Measurements from ENCODE around the gene HIC1.

The HIC1 gene

DNA sequence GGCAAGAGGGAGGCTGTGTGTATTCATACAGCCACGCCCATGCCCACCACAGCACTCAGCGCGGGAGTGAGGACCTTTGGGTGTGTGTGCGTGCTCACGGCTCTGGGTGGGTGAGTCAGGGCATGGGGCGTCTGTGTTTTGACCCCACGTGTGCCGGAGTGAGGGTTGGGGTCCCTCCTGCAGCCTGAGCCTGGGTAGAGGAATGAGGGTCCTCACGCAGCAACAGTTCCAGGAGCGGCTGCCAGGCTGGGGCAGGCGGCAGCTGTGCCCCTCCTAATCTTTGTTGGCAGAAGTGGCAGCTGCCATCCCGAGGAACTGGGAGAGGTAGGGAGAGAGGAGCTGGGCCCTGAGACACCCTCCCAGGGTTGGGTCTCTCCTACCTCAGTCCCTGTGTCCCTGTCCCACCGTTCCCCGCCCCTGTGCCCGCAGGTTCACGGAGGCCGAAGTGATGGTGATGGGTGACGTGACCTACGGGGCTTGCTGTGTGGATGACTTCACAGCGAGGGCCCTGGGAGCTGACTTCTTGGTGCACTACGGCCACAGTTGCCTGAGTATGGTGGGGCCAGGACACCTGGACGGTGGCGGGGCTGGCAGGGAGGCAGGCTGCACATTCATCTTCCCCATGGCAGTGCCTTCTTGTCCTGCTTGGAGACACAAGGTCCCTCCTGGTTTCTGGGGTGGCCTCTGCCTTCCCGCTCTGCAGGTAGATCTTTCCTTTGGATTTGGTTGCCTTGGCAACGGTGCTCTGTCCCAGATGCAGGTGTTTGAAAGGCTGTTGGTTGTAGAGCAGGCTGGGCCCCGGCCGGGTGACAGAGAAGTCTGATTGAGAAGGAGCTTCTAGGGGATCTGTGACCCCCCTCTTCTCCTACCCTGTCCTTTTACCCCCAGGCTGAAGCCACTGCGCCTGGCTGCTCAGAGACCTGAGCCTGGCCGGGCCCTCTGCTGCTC is 19.1 kb upstream of the HIC1 start:
- H3K4me3 ChIP-seq (replicated peaks; ENCODE audit: insufficient read depth, low read length) = no peak overlapping the region
- H3K27ac ChIP-seq (replicated peaks) = no peak overlapping the region
- H3K27me3 ChIP-seq (ENCODE audit: insufficient read depth, poor library complexity, severe bottlenecking) = no peaks in the 10 kb centered on the region
- TF ChIP-seq, protein P1, sequence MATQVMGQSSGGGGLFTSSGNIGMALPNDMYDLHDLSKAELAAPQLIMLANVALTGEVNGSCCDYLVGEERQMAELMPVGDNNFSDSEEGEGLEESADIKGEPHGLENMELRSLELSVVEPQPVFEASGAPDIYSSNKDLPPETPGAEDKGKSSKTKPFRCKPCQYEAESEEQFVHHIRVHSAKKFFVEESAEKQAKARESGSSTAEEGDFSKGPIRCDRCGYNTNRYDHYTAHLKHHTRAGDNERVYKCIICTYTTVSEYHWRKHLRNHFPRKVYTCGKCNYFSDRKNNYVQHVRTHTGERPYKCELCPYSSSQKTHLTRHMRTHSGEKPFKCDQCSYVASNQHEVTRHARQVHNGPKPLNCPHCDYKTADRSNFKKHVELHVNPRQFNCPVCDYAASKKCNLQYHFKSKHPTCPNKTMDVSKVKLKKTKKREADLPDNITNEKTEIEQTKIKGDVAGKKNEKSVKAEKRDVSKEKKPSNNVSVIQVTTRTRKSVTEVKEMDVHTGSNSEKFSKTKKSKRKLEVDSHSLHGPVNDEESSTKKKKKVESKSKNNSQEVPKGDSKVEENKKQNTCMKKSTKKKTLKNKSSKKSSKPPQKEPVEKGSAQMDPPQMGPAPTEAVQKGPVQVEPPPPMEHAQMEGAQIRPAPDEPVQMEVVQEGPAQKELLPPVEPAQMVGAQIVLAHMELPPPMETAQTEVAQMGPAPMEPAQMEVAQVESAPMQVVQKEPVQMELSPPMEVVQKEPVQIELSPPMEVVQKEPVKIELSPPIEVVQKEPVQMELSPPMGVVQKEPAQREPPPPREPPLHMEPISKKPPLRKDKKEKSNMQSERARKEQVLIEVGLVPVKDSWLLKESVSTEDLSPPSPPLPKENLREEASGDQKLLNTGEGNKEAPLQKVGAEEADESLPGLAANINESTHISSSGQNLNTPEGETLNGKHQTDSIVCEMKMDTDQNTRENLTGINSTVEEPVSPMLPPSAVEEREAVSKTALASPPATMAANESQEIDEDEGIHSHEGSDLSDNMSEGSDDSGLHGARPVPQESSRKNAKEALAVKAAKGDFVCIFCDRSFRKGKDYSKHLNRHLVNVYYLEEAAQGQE (IDR thresholded peaks at IDR 0.05; ENCODE audit: insufficient replicate concordance, low read depth) = no peak
- TF ChIP-seq GABPA (IDR thresholded peaks at IDR 0.05; ENCODE audit: low read depth) (no peak), POLR2AphosphoS5 (IDR thresholded peaks at IDR 0.05; ENCODE audit: low read depth) (no peak), SPI1 (IDR thresholded peaks at IDR 0.05; ENCODE audit: borderline replicate concordance, low read depth) (no peak)
- TF ChIP-seq, protein P2, sequence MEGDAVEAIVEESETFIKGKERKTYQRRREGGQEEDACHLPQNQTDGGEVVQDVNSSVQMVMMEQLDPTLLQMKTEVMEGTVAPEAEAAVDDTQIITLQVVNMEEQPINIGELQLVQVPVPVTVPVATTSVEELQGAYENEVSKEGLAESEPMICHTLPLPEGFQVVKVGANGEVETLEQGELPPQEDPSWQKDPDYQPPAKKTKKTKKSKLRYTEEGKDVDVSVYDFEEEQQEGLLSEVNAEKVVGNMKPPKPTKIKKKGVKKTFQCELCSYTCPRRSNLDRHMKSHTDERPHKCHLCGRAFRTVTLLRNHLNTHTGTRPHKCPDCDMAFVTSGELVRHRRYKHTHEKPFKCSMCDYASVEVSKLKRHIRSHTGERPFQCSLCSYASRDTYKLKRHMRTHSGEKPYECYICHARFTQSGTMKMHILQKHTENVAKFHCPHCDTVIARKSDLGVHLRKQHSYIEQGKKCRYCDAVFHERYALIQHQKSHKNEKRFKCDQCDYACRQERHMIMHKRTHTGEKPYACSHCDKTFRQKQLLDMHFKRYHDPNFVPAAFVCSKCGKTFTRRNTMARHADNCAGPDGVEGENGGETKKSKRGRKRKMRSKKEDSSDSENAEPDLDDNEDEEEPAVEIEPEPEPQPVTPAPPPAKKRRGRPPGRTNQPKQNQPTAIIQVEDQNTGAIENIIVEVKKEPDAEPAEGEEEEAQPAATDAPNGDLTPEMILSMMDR (IDR thresholded peaks at IDR 0.05; ENCODE audit: insufficient read depth, low read length) = no peak
- no peak for DNase-seq (ENCODE audit: low read depth in 1 of 2, low spot score in 1 of 2)

DNA sequence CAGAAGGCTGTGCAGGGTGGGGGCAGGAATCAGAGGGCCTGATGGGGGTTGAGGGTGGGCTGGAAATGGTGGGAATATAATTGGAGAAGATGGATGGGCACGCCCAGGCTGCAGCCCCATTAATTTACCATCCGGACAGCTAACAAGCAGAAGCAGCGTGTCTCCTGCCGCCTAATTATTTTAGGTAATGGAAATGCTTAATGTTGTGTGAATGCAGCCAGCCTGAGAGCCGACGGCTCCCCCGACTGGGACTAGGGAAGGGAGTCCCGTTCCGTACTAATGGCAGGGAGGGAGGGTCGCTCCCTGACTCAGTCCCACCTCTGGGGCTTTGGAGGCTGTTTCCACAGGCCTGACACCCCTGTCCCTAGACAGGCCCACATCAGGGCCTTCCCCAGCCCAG is 17.7 kb upstream of the HIC1 start:
- DNase-seq (ENCODE audit: low read depth in 1 of 2, low spot score in 1 of 2) = no peak
- Histone ChIP-seq H3K4me3 (replicated peaks; ENCODE audit: insufficient read depth, low read length) (no peak overlapping the region), H3K27ac (replicated peaks) (no peak overlapping the region), H3K27me3 (ENCODE audit: insufficient read depth, poor library complexity, severe bottlenecking) (no peaks in the 10 kb centered on the region)
- TF ChIP-seq, protein P2 (IDR thresholded peaks at IDR 0.05; ENCODE audit: insufficient read depth, low read length) = no peak
- TF ChIP-seq, protein P1 (IDR thresholded peaks at IDR 0.05; ENCODE audit: insufficient replicate concordance, low read depth) = no peak
- TF ChIP-seq POLR2AphosphoS5 (IDR thresholded peaks at IDR 0.05; ENCODE audit: low read depth) (no peak), GABPA (IDR thresholded peaks at IDR 0.05; ENCODE audit: low read depth) (no peak), SPI1 (IDR thresholded peaks at IDR 0.05; ENCODE audit: borderline replicate concordance, low read depth) (no peak)

DNA sequence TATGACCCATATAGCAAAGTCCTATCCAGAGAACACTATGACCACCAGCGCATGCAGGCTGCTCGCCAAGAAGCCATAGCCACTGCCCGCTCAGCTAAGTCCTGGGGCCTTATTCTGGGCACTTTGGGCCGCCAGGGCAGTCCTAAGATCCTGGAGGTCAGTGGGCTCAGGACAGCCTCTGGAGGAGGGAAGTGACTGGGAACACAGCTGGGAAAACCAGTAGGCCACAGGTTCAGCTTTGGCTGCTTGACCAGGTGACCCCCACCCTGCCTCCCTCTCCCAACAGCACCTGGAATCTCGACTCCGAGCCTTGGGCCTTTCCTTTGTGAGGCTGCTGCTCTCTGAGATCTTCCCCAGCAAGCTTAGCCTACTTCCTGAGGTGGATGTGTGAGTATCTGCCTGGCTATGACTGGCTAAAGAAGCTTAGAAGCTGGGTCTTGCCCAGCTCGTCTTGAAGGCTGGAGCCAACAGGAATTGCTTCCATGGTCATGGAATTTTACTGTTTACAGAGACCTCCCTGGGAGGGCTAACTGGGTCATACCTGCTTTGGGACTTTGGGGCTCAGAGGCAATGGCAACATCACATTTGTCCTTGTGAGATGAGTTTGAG is 14.6 kb upstream of the HIC1 start:
- no peak overlapping the region for H3K4me3 ChIP-seq (replicated peaks; ENCODE audit: insufficient read depth, low read length)
- H3K27me3 ChIP-seq (ENCODE audit: insufficient read depth, poor library complexity, severe bottlenecking) = no peaks in the 10 kb centered on the region
- H3K27ac ChIP-seq (replicated peaks) = no peak overlapping the region
- DNase-seq (ENCODE audit: low read depth in 1 of 2, low spot score in 1 of 2) = no peak
- TF ChIP-seq, protein P1 (IDR thresholded peaks at IDR 0.05; ENCODE audit: insufficient replicate concordance, low read depth) = no peak
- TF ChIP-seq GABPA (IDR thresholded peaks at IDR 0.05; ENCODE audit: low read depth) = no peak
- no peak for TF ChIP-seq SPI1 (IDR thresholded peaks at IDR 0.05; ENCODE audit: borderline replicate concordance, low read depth)
- TF ChIP-seq, protein P2 (IDR thresholded peaks at IDR 0.05; ENCODE audit: insufficient read depth, low read length) = no peak
- TF ChIP-seq POLR2AphosphoS5 (IDR thresholded peaks at IDR 0.05; ENCODE audit: low read depth) = no peak

All from HL-60 (cell line).